ENCODE results near the gene RMND5B. TPM values are rescaled to one million over a fixed set of nuclear protein-coding genes. Genes with fewer than 3 reads are reported as not detected.

The RMND5B gene
- total and polyA plus RNA-seq, 4 donors = 13.4 to 24.8 (median 21.7) TPM

DNA sequence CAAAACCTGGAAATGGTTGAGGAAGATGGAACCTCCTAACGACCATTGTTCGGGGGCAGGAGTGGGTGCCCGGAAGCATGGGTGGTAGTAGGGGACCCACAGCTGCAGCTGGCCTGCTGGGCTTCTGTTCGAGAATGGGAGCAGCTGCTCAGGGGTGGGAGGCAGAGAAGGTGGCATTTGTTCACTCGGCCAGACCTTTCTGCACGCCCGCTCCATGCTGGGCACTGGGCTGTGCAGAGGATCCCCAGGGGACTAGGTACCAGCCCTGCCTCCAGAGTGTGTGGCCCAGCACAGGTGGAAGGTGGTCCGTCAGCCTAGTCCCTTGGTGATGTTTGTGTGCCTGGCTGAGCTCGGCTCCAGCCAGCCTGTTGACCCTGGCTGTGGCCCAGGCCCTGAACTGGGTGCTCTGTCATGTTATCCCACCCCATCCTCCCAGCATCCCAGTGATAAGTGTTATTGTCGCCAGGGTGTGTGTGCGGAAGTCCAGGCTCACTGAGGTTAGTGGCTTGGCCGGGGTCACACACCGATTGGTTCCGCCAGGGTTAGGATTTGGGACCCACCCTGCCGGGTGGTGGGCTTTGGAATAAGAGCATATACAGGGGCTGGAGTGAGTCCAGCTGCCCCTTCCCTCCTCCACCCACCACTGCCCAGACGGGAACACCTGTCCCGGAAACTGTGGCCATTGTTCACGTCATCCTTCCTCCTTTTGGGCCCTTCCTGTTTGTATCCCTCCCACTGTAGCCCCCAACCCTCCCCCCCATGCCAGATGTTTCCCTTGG, 12.7 kb upstream of the RMND5B start:
- no peaks in the 10 kb centered on the region for H3K9me3 ChIP-seq (ENCODE audit: control insufficient read depth in 4 of 4, low read length in 3 of 4)
- H3K27ac ChIP-seq (ENCODE audit: low read depth in 1 of 2, low read length in 2 of 2) = no peak overlapping the region
- no peak overlapping the region for H3K9ac ChIP-seq (ENCODE audit: low read depth in 1 of 2, low read length in 2 of 2)
- H3K36me3 ChIP-seq (ENCODE audit: control insufficient read depth in 4 of 4, insufficient read depth in 3 of 4, low read depth in 1 of 4, low read length in 3 of 4) = no peaks in the 10 kb centered on the region
- peaks cover 3 to 15% (median 9%) of the 10 kb centered on the region in 4 donors for H3K4me1 ChIP-seq (ENCODE audit: control insufficient read depth in 4 of 4, insufficient read depth in 4 of 4, low read length in 3 of 4)
- 75% methylated on average over 18 of the region's 18 CpGs for WGBS
- no peak for DNase-seq (ENCODE audit: low spot score)
- peaks cover 0 to 10% (median under 1%) of the 10 kb centered on the region in 4 donors for H3K27me3 ChIP-seq (ENCODE audit: control insufficient read depth in 4 of 4, insufficient read depth in 4 of 4, low read length in 3 of 4)
- H3K4me3 ChIP-seq (ENCODE audit: low read depth in 1 of 3, low read length in 3 of 3) = no peak overlapping the region
- TF ChIP-seq, protein P1, sequence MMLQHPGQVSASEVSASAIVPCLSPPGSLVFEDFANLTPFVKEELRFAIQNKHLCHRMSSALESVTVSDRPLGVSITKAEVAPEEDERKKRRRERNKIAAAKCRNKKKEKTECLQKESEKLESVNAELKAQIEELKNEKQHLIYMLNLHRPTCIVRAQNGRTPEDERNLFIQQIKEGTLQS (IDR thresholded peaks at IDR 0.05) = no peak
- TF ChIP-seq, protein P2, sequence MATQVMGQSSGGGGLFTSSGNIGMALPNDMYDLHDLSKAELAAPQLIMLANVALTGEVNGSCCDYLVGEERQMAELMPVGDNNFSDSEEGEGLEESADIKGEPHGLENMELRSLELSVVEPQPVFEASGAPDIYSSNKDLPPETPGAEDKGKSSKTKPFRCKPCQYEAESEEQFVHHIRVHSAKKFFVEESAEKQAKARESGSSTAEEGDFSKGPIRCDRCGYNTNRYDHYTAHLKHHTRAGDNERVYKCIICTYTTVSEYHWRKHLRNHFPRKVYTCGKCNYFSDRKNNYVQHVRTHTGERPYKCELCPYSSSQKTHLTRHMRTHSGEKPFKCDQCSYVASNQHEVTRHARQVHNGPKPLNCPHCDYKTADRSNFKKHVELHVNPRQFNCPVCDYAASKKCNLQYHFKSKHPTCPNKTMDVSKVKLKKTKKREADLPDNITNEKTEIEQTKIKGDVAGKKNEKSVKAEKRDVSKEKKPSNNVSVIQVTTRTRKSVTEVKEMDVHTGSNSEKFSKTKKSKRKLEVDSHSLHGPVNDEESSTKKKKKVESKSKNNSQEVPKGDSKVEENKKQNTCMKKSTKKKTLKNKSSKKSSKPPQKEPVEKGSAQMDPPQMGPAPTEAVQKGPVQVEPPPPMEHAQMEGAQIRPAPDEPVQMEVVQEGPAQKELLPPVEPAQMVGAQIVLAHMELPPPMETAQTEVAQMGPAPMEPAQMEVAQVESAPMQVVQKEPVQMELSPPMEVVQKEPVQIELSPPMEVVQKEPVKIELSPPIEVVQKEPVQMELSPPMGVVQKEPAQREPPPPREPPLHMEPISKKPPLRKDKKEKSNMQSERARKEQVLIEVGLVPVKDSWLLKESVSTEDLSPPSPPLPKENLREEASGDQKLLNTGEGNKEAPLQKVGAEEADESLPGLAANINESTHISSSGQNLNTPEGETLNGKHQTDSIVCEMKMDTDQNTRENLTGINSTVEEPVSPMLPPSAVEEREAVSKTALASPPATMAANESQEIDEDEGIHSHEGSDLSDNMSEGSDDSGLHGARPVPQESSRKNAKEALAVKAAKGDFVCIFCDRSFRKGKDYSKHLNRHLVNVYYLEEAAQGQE (IDR thresholded peaks at IDR 0.05) = no peak
- TF ChIP-seq YY1 (IDR thresholded peaks at IDR 0.05) = no peak
- no peak for TF ChIP-seq RAD21 (IDR thresholded peaks at IDR 0.05)
- no peak for TF ChIP-seq GABPA (IDR thresholded peaks at IDR 0.05 in 1 of 2, conservative IDR thresholded peaks at IDR 0.05 in 1 of 2)
- no peak for TF ChIP-seq EGR1 (IDR thresholded peaks at IDR 0.05; ENCODE audit: low read depth in 2 of 2)
- no peak for TF ChIP-seq RXRA (IDR thresholded peaks at IDR 0.05)
- no peak for TF ChIP-seq NR2F2 (IDR thresholded peaks at IDR 0.05)
- no peak for TF ChIP-seq TAF1 (conservative IDR thresholded peaks at IDR 0.05)
- no peak for TF ChIP-seq HNF4G (IDR thresholded peaks at IDR 0.05)
- no peak for TF ChIP-seq HNF4A (conservative IDR thresholded peaks at IDR 0.05)

DNA sequence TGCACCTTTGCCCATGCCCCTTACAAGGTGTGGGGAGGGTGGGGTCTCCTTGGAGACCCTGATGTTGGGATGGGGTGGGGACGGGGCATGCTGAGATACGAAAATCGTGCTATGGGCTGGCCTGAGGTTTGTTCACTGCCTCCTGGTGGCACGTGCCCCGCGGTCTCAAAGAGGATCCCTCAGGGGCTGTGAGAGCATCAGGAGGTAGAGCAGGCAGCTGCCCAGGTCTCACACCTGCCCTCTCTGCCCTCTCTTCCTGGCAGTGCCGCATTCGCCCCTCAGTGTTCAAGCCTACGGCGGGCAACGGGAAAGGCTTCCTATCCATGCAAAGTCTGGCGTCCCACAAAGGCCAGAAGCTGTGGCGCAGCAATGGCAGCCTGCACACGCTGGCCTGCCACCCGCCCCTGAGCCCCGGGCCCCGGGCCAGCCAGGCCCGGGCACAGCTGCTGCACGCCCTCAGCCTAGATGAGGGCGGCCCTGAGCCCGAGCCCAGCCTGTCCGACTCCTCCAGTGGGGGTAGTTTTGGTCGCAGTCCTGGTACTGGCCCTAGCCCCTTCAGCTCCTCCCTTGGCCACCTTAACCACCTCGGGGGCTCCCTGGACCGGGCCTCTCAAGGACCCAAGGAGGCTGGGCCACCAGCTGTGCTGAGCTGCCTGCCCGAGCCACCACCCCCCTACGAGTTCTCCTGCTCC, 10.8 kb upstream of the RMND5B start:
- Histone ChIP-seq H3K27ac (ENCODE audit: low read depth in 1 of 2, low read length in 2 of 2) (no peak overlapping the region), H3K4me1 (ENCODE audit: control insufficient read depth in 4 of 4, insufficient read depth in 4 of 4, low read length in 3 of 4) (peaks cover 0 to 4% (median under 1%) of the 10 kb centered on the region in 4 donors), H3K36me3 (ENCODE audit: control insufficient read depth in 4 of 4, insufficient read depth in 3 of 4, low read depth in 1 of 4, low read length in 3 of 4) (no peaks in the 10 kb centered on the region), H3K4me3 (ENCODE audit: low read depth in 1 of 3, low read length in 3 of 3) (no peak overlapping the region), H3K9ac (ENCODE audit: low read depth in 1 of 2, low read length in 2 of 2) (no peak overlapping the region), H3K9me3 (ENCODE audit: control insufficient read depth in 4 of 4, low read length in 3 of 4) (no peaks in the 10 kb centered on the region), H3K27me3 (ENCODE audit: control insufficient read depth in 4 of 4, insufficient read depth in 4 of 4, low read length in 3 of 4) (peaks cover 0 to 2% (median under 1%) of the 10 kb centered on the region in 4 donors)
- DNase-seq (ENCODE audit: low spot score) = no peak
- WGBS = 87% methylated on average over 27 of the region's 27 CpGs
- no peak for TF ChIP-seq TAF1 (conservative IDR thresholded peaks at IDR 0.05)
- no peak for TF ChIP-seq JUND (IDR thresholded peaks at IDR 0.05)
- no peak for TF ChIP-seq SP1 (IDR thresholded peaks at IDR 0.05)
- no peak for TF ChIP-seq GABPA (IDR thresholded peaks at IDR 0.05 in 1 of 2, conservative IDR thresholded peaks at IDR 0.05 in 1 of 2)
- TF ChIP-seq HNF4A (conservative IDR thresholded peaks at IDR 0.05) = no peak
- no peak for TF ChIP-seq RXRA (IDR thresholded peaks at IDR 0.05)
- TF ChIP-seq, protein P3, sequence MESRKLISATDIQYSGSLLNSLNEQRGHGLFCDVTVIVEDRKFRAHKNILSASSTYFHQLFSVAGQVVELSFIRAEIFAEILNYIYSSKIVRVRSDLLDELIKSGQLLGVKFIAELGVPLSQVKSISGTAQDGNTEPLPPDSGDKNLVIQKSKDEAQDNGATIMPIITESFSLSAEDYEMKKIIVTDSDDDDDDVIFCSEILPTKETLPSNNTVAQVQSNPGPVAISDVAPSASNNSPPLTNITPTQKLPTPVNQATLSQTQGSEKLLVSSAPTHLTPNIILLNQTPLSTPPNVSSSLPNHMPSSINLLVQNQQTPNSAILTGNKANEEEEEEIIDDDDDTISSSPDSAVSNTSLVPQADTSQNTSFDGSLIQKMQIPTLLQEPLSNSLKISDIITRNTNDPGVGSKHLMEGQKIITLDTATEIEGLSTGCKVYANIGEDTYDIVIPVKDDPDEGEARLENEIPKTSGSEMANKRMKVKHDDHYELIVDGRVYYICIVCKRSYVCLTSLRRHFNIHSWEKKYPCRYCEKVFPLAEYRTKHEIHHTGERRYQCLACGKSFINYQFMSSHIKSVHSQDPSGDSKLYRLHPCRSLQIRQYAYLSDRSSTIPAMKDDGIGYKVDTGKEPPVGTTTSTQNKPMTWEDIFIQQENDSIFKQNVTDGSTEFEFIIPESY (IDR thresholded peaks at IDR 0.05) = no peak
- TF ChIP-seq, protein P2 (IDR thresholded peaks at IDR 0.05) = no peak
- TF ChIP-seq, protein P1 (IDR thresholded peaks at IDR 0.05) = no peak
- TF ChIP-seq EGR1 (IDR thresholded peaks at IDR 0.05; ENCODE audit: low read depth in 2 of 2) = no peak
- TF ChIP-seq, protein P4, sequence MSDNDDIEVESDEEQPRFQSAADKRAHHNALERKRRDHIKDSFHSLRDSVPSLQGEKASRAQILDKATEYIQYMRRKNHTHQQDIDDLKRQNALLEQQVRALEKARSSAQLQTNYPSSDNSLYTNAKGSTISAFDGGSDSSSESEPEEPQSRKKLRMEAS (IDR thresholded peaks at IDR 0.05) = no peak
- no peak for TF ChIP-seq HNF4G (IDR thresholded peaks at IDR 0.05)
- TF ChIP-seq FOXA2 (IDR thresholded peaks at IDR 0.05) = no peak
- TF ChIP-seq NR2F2 (IDR thresholded peaks at IDR 0.05) = no peak
- no peak for TF ChIP-seq YY1 (IDR thresholded peaks at IDR 0.05)
- TF ChIP-seq, protein P5, sequence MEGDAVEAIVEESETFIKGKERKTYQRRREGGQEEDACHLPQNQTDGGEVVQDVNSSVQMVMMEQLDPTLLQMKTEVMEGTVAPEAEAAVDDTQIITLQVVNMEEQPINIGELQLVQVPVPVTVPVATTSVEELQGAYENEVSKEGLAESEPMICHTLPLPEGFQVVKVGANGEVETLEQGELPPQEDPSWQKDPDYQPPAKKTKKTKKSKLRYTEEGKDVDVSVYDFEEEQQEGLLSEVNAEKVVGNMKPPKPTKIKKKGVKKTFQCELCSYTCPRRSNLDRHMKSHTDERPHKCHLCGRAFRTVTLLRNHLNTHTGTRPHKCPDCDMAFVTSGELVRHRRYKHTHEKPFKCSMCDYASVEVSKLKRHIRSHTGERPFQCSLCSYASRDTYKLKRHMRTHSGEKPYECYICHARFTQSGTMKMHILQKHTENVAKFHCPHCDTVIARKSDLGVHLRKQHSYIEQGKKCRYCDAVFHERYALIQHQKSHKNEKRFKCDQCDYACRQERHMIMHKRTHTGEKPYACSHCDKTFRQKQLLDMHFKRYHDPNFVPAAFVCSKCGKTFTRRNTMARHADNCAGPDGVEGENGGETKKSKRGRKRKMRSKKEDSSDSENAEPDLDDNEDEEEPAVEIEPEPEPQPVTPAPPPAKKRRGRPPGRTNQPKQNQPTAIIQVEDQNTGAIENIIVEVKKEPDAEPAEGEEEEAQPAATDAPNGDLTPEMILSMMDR (IDR thresholded peaks at IDR 0.05; ENCODE audit: low read depth, low read length, missing input control) = no peak

All from liver (tissue), 9 donors.